Measurements from ENCODE around the gene KRT76.

The KRT76 gene

GRCh38 chr12:52788192-52788875 is 11.2 kb upstream of the KRT76 start:
- no peak for DNase-seq (ENCODE audit: low read depth)
- no peak overlapping the region for H3K4me3 ChIP-seq (ENCODE audit: low read depth, low read length)
- TF ChIP-seq CTCF (IDR thresholded peaks at IDR 0.05; ENCODE audit: insufficient read depth, low read depth, low read length, missing control alignments) = no peak

- DNase-seq (ENCODE audit: low read depth) = no peak
- no peak overlapping the region for H3K4me3 ChIP-seq (ENCODE audit: low read depth, low read length)
- TF ChIP-seq CTCF (IDR thresholded peaks at IDR 0.05; ENCODE audit: insufficient read depth, low read depth, low read length, missing control alignments) = no peak
These were observed 10.4 kb upstream of the KRT76 start for GRCh38 chr12:52787324-52788191.

- no peak for TF ChIP-seq CTCF (IDR thresholded peaks at IDR 0.05; ENCODE audit: insufficient read depth, low read depth, low read length, missing control alignments)
- H3K4me3 ChIP-seq (ENCODE audit: low read depth, low read length) = no peak overlapping the region
- DNase-seq (ENCODE audit: low read depth) = no peak
These were observed 7.8 kb upstream of the KRT76 start for GRCh38 chr12:52784909-52785308.

- TF ChIP-seq CTCF (IDR thresholded peaks at IDR 0.05; ENCODE audit: insufficient read depth, low read depth, low read length, missing control alignments) = no peak
- DNase-seq (ENCODE audit: low read depth) = no peak
- H3K4me3 ChIP-seq (ENCODE audit: low read depth, low read length) = no peak overlapping the region
These were observed 6.6 kb upstream of the KRT76 start for GRCh38 chr12:52783563-52784316.

- no peak overlapping the region for H3K4me3 ChIP-seq (ENCODE audit: low read depth, low read length)
- DNase-seq (ENCODE audit: low read depth) = no peak
- TF ChIP-seq CTCF (IDR thresholded peaks at IDR 0.05; ENCODE audit: insufficient read depth, low read depth, low read length, missing control alignments) = no peak
These were observed 5.4 kb upstream of the KRT76 start for GRCh38 chr12:52782502-52782901.

GRCh38 chr12:52781399-52782082 is 4.4 kb upstream of the KRT76 start:
- H3K4me3 ChIP-seq (ENCODE audit: low read depth, low read length) = no peak overlapping the region
- TF ChIP-seq CTCF (IDR thresholded peaks at IDR 0.05; ENCODE audit: insufficient read depth, low read depth, low read length, missing control alignments) = no peak
- no peak for DNase-seq (ENCODE audit: low read depth)
